OCI-LY7 (cell line): ENCODE results near the gene MS4A18. TPM values are rescaled to one million over a fixed set of nuclear protein-coding genes. Genes with fewer than 3 reads are reported as not detected.

ENCODE experiments used
- BruUV-seq: library from RNA; stranded (reverse); fragments of 400-500 nt; replicated peaks from 2 replicates; lab custom pipeline; 2021; lab: Mats Ljungman, UMichigan
- CTCF ChIA-PET: fragments of 300-600 bp; sonication (Branson Sonifier 250); formaldehyde crosslinking; loops from one replicate; lab custom pipeline; 2022; ENCODE audit warnings: antibody characterized with exemption; ENCODE audit not compliant: unreplicated experiment; lab: Charles Lee
- POLR2A ChIA-PET: fragments of 300-600 bp; sonication (Branson Sonifier 250); formaldehyde crosslinking; loops from one replicate; lab custom pipeline; 2022; ENCODE audit warnings: antibody characterized with exemption; lab: Charles Lee
- DNase-seq: peaks from one replicate; pipeline ENCODE4 v3.0.0-alpha.2; 2015; ENCODE audit warnings: low spot score
- H2AFZ ChIP-seq: fragments of 200-600 bp; sonication (generic), shearing (Covaris generic); 2 replicates; pipeline ENCODE4 v1.6.1; 2014; ENCODE audit warnings: mild to moderate bottlenecking, antibody characterized with exemption, low read length, moderate library complexity
- H3K27ac ChIP-seq: fragments of 200-600 bp; sonication (generic); 2 replicates; pipeline ENCODE4 v1.5.1; 2014; ENCODE audit warnings: mixed run types, low read depth, mild to moderate bottlenecking, moderate library complexity, low read length, inconsistent platforms; ENCODE audit not compliant: poor library complexity, severe bottlenecking
- H3K36me3 ChIP-seq: fragments of 200-600 bp; sonication (generic); 2 replicates; pipeline ENCODE4 v1.6.1; 2014; ENCODE audit warnings: mild to moderate bottlenecking, antibody characterized with exemption, low read length, moderate library complexity, mixed read lengths; ENCODE audit not compliant: insufficient read depth
- H3K4me1 ChIP-seq: fragments of 200-600 bp; sonication (generic); 2 replicates; pipeline ENCODE4 v1.5.1; 2014; ENCODE audit warnings: mild to moderate bottlenecking, low read length; ENCODE audit not compliant: insufficient read depth, poor library complexity, severe bottlenecking
- H3K4me2 ChIP-seq: fragments of 200-600 bp; sonication (generic); 2 replicates; pipeline ENCODE4 v1.6.1; 2014; ENCODE audit warnings: mild to moderate bottlenecking, low read length
- H3K4me3 ChIP-seq: fragments of 200-600 bp; sonication (generic); 2 replicates; pipeline ENCODE4 v1.5.1; 2014; ENCODE audit warnings: mild to moderate bottlenecking, low read depth, low read length; ENCODE audit not compliant: poor library complexity, severe bottlenecking
- H3K79me2 ChIP-seq: fragments of 200-600 bp; sonication (generic); 2 replicates; pipeline ENCODE4 v1.6.1; 2016; ENCODE audit warnings: low read depth, mild to moderate bottlenecking, low read length, moderate library complexity, mixed read lengths; ENCODE audit not compliant: insufficient read depth
- H3K9me2 ChIP-seq: fragments of 200-600 bp; sonication (generic); 2 replicates; pipeline ENCODE4 v1.6.1; 2016; ENCODE audit warnings: mild to moderate bottlenecking, low read length, mixed read lengths; ENCODE audit not compliant: insufficient read depth
- H3K9me3 ChIP-seq: fragments of 200-600 bp; sonication (generic); 2 replicates; pipeline ENCODE4 v1.6.1; 2014; ENCODE audit warnings: mild to moderate bottlenecking, mixed run types, low read length, mixed read lengths
- H4K20me1 ChIP-seq: fragments of 200-600 bp; sonication (generic); 2 replicates; pipeline ENCODE4 v1.6.1; 2014; ENCODE audit warnings: mild to moderate bottlenecking, antibody characterized with exemption, low read length, moderate library complexity, mixed read lengths; ENCODE audit not compliant: insufficient read depth
- EZH2phosphoT487 ChIP-seq: fragments of 200-600 bp; sonication (generic); IDR thresholded peaks from 2 replicates; pipeline ENCODE4 v1.6.1; 2018; ENCODE audit warnings: low read depth, borderline replicate concordance, mild to moderate bottlenecking, mixed run types, antibody characterized with exemption, low read length, moderate library complexity, mixed read lengths
- intact Hi-C: fragments of 100-400 bp; cut with micrococcal nuclease; formaldehyde crosslinking; loops from one replicate; pipeline ENCODE4 v1.10.0; 2022; ENCODE audit not compliant: unreplicated experiment
- total RNA-seq, 2 experiments: library from RNA; depleted of rRNA in 1 of 2; stranded (reverse); fragments of >200 nt in 1 of 2; shearing (Covaris generic) in 1 of 2; gene quantifications; 2 replicates each; pipeline ENCODE4 v1.2.3, GENCODE V29; 2014 to 2022
- TF ChIP-seq, protein P1 (sequence below): fragments of 200-600 bp; sonication (generic); conservative IDR thresholded peaks from 2 replicates; pipeline ENCODE4 v1.5.1; 2014; ENCODE audit warnings: mild to moderate bottlenecking, antibody characterized with exemption, low read length, moderate library complexity, mixed read lengths

The MS4A18 gene
- total RNA-seq, 2 experiments from 2014 or later: not detected

DNA sequence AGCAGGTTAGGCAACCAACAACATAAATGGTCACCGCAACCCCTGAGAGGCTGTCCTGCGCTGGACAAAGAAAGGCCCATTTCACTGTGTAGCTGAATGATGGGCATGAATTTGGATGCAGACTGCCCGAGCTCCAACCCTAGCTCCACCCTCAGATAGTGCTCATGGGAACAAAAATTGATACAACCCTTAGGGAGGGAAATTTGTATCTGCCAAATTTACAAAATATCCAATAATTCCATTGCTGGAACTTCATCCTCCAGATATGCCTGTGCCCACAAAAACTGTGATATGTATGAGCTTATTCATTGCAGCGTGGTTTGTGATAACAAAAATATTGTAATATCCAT lies 23.1 kb upstream of the MS4A18 start:
- Histone ChIP-seq H2AFZ (no peak overlapping the region), H3K79me2 (no peaks in the 10 kb centered on the region), H3K4me2 (no peak overlapping the region), H4K20me1 (no peaks in the 10 kb centered on the region), H3K9me2 (no peaks in the 10 kb centered on the region), H3K4me1 (no peaks in the 10 kb centered on the region), H3K27ac (no peak overlapping the region), H3K9me3 (no peaks in the 10 kb centered on the region), H3K4me3 (no peak overlapping the region), H3K36me3 (no peaks in the 10 kb centered on the region)
- TF ChIP-seq, protein P1, sequence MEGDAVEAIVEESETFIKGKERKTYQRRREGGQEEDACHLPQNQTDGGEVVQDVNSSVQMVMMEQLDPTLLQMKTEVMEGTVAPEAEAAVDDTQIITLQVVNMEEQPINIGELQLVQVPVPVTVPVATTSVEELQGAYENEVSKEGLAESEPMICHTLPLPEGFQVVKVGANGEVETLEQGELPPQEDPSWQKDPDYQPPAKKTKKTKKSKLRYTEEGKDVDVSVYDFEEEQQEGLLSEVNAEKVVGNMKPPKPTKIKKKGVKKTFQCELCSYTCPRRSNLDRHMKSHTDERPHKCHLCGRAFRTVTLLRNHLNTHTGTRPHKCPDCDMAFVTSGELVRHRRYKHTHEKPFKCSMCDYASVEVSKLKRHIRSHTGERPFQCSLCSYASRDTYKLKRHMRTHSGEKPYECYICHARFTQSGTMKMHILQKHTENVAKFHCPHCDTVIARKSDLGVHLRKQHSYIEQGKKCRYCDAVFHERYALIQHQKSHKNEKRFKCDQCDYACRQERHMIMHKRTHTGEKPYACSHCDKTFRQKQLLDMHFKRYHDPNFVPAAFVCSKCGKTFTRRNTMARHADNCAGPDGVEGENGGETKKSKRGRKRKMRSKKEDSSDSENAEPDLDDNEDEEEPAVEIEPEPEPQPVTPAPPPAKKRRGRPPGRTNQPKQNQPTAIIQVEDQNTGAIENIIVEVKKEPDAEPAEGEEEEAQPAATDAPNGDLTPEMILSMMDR: peak; percentile 22; the same call in 1 of the 2 replicates
- TF ChIP-seq EZH2phosphoT487: no peak
- DNase-seq: no peak
- BruUV-seq: no TSS peak
- ChIA-PET POLR2A (interaction anchor here (0.6 to 1.0 kb wide), 2 partner anchors 19 to 79 kb away, joined by 3 read pairs; no protein-coding TSS in a partner anchor), CTCF (no interaction called here)
- intact Hi-C loops: no loop called here

DNA sequence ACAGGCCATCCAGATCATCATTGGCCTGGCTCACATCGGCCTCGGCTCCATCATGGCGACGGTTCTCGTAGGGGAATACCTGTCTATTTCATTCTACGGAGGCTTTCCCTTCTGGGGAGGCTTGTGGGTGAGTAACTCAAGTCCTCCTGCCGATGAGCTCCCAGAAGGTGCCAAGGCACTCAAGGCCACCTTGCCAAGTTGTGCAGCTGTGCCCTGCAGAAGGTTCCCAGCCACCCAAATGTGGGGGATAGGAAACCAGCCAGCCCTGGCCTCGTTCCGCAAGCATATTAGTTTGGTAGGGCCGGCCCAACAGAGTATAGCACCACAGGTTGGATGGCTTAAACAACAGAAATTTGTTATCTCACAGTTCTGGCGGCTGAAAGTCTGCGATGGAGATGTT lies 21.1 kb upstream of the MS4A18 start:
- Histone ChIP-seq H3K36me3 (no peaks in the 10 kb centered on the region), H3K4me2 (no peak overlapping the region), H3K79me2 (no peaks in the 10 kb centered on the region), H3K9me2 (no peaks in the 10 kb centered on the region), H2AFZ (no peak overlapping the region), H3K4me1 (no peaks in the 10 kb centered on the region), H4K20me1 (no peaks in the 10 kb centered on the region), H3K4me3 (no peak overlapping the region), H3K9me3 (no peaks in the 10 kb centered on the region), H3K27ac (no peak overlapping the region)
- POLR2A ChIA-PET: interaction anchor here (0.6 kb wide), 2 partner anchors 1111 to 1413 kb away, joined by 4 to 6 read pairs; no protein-coding TSS in a partner anchor
- CTCF ChIA-PET: no interaction called here
- no TSS peak for BruUV-seq
- intact Hi-C loops: no loop called here
- no peak for DNase-seq
- TF ChIP-seq EZH2phosphoT487: no peak
- TF ChIP-seq, protein P1: no peak

DNA sequence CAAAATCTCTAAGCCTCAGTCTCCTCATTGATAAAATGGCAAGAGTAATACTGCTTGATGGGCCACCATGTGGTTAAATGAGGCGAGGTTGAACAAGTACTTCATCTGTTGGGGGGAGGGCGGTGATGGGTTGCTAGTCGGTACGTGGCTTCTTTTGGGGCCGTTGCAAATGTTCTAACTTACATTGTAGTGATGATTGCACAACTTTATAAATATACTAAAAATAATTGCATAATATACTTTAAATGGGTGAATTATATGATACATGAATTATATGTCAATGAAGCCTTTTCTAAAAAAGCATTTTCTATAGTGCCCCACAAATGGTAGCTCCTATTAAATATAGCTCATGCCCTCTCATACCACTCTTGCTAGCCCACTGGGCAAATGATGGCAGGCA lies 18.6 kb upstream of the MS4A18 start:
- H2AFZ ChIP-seq: no peak overlapping the region
- H3K27ac ChIP-seq: no peak overlapping the region
- H3K9me2 ChIP-seq: no peaks in the 10 kb centered on the region
- no TSS peak for BruUV-seq
- H3K4me1 ChIP-seq: no peaks in the 10 kb centered on the region
- CTCF ChIA-PET: no interaction called here
- H3K79me2 ChIP-seq: no peaks in the 10 kb centered on the region
- no peak overlapping the region for H3K4me3 ChIP-seq
- TF ChIP-seq, protein P1: no peak
- H3K4me2 ChIP-seq: no peak overlapping the region
- DNase-seq: no peak
- no peaks in the 10 kb centered on the region for H3K9me3 ChIP-seq
- POLR2A ChIA-PET: interaction anchor here (0.9 kb wide), 1 partner anchor 48 kb away, joined by 3 read pairs; no protein-coding TSS in a partner anchor
- H4K20me1 ChIP-seq: no peaks in the 10 kb centered on the region
- H3K36me3 ChIP-seq: no peaks in the 10 kb centered on the region
- intact Hi-C loops: no loop called here
